NCI-H446 (cell line): Measurements from ENCODE around the gene DDO.

Source experiments
- DNase-seq, 2 experiments: peaks; one replicate each; lab custom pipeline; 2025; lab: John Stamatoyannopoulos, UW

DDO gene

GRCh38 chr6:110345025-110345424 lies 70.3 kb downstream of the DDO start:
- DNase-seq, result no peak

DNA sequence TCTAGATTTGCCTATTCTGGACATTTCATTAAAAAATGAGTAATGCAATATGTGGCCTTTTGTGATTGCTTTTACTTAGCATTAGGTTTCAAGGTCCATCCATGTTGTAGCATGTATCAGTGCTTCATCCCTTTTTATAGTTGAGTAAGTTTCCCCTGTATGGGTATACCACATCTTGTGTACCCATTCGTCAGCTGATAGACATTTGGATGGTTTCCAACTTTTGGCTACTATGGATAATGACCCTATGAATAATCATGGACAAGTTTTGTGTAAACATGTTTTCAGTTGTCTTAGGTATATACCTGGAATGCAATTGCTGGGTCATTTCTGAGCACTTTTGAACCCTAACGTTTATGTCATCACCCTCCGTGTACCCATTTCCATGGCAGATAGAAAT lies 72.6 kb downstream of the DDO start:
- no peak for DNase-seq
